Keratinocyte (primary cell): ENCODE data around the gene TLR9. TPM values are rescaled to one million over a fixed set of nuclear protein-coding genes. Genes with fewer than 3 reads are reported as not detected.

ENCODE experiments used
- DNase-seq: peaks from one replicate; pipeline ENCODE4 v3.0.0-alpha.2; 2011; ENCODE audit warnings: low read depth, missing footprints, low spot score
- FAIRE-seq: peaks from 2 replicates; lab custom pipeline; 2011; peaks lifted over from hg19 to GRCh38; lab: Jason Lieb, UNC
- H2AFZ ChIP-seq: 2 replicates; pipeline ENCODE4 v1.6.0; 2012; ENCODE audit warnings: low read length, control low read depth, inconsistent platforms; ENCODE audit not compliant: control insufficient read depth
- H3K27ac ChIP-seq: 2 replicates; pipeline ENCODE4 v1.5.1; 2011; ENCODE audit warnings: low read length; ENCODE audit not compliant: control insufficient read depth, insufficient read depth
- H3K27me3 ChIP-seq: 3 replicates; pipeline ENCODE4 v1.6.0; 2011; ENCODE audit warnings: low read length; ENCODE audit not compliant: control insufficient read depth, insufficient read depth; ENCODE audit errors: extremely low read depth
- H3K36me3 ChIP-seq, 2 experiments: 2 replicates in 1 of 2; 3 replicates in 1 of 2; pipeline ENCODE4 v1.5.1; 2011; ENCODE audit warnings: low read length in 2 of 2, mild to moderate bottlenecking in 1 of 2; ENCODE audit not compliant: control insufficient read depth in 2 of 2, insufficient read depth in 2 of 2; ENCODE audit errors: extremely low read depth in 1 of 2
- H3K4me1 ChIP-seq: 3 replicates; pipeline ENCODE4 v1.5.1; 2011; ENCODE audit warnings: low read length; ENCODE audit not compliant: control insufficient read depth, insufficient read depth; ENCODE audit errors: extremely low read depth
- H3K4me2 ChIP-seq: 3 replicates; pipeline ENCODE4 v1.6.0; 2011; ENCODE audit warnings: low read depth, low read length; ENCODE audit not compliant: control insufficient read depth, insufficient read depth; ENCODE audit errors: extremely low read depth
- H3K4me3 ChIP-seq, 3 experiments: fragments of 200-600 bp in 1 of 3; sonication (generic) in 1 of 3; 2 replicates in 2 of 3; 3 replicates in 1 of 3; pipeline ENCODE4 v1.5.1; 2011 to 2016; ENCODE audit warnings: low read length in 3 of 3, mild to moderate bottlenecking in 3 of 3, control low read depth in 2 of 3, inconsistent platforms in 1 of 3, low read depth in 1 of 3, mixed read lengths in 1 of 3, mixed run types in 1 of 3, moderate library complexity in 1 of 3; ENCODE audit not compliant: control insufficient read depth in 2 of 3, insufficient read depth in 2 of 3; ENCODE audit errors: extremely low read depth in 1 of 3
- H3K79me2 ChIP-seq: 2 replicates; pipeline ENCODE4 v1.6.0; 2012; ENCODE audit warnings: low read length; ENCODE audit not compliant: control insufficient read depth, insufficient read depth
- H3K9ac ChIP-seq: 3 replicates; pipeline ENCODE4 v1.6.0; 2011; ENCODE audit warnings: low read length; ENCODE audit not compliant: control insufficient read depth, insufficient read depth; ENCODE audit errors: extremely low read depth
- H3K9me1 ChIP-seq: 3 replicates; pipeline ENCODE4 v1.6.0; 2011; ENCODE audit warnings: low read length; ENCODE audit not compliant: control insufficient read depth, insufficient read depth; ENCODE audit errors: extremely low read depth
- H3K9me3 ChIP-seq: 2 replicates; pipeline ENCODE4 v1.5.1; 2012; ENCODE audit warnings: low read depth, low read length; ENCODE audit not compliant: control insufficient read depth
- H4K20me1 ChIP-seq: 3 replicates; pipeline ENCODE4 v1.6.0; 2011; ENCODE audit warnings: low read length; ENCODE audit not compliant: control insufficient read depth, insufficient read depth; ENCODE audit errors: extremely low read depth
- EZH2 ChIP-seq: IDR thresholded peaks from one replicate; pipeline ENCODE4 v1.6.1; 2012; ENCODE audit warnings: inconsistent platforms, mild to moderate bottlenecking, low read length, moderate library complexity
- dilution Hi-C: fragments of 300-500 bp; cut with MboI; formaldehyde crosslinking; loops from one replicate; pipeline ENCODE4 v1.7.0; 2020; ENCODE audit warnings: low sequenced_read_pairs; ENCODE audit not compliant: extremely low pct_ligation_motif_present
- polyA plus RNA-seq, 5 experiments: library from polyadenylated mRNA; depleted of rRNA in 3 of 5; stranded (reverse) in 3 of 5; stranded (forward) in 1 of 5; unstranded in 1 of 5; fragments of >200 nt; gene quantifications; 1 replicate in 1 of 5; 2 replicates in 3 of 5; 3 replicates in 1 of 5; pipeline versions ENCODE4 v1.2.1 to v1.2.3, GENCODE V29; 2011 to 2012; ENCODE audit warnings: missing spikeins in 2 of 5, low read depth in 1 of 5, low replicate concordance in 1 of 5
- TF ChIP-seq, protein P1 (sequence below), 3 experiments: IDR thresholded peaks in 1 of 3; conservative IDR thresholded peaks in 1 of 3; optimal IDR thresholded peaks in 1 of 3; 2 replicates in 2 of 3; 3 replicates in 1 of 3; pipeline versions ENCODE3 to v1.5.1; 2011; ENCODE audit warnings: low read length in 3 of 3, mild to moderate bottlenecking in 3 of 3, moderate library complexity in 2 of 3, control low read depth in 1 of 3, inconsistent platforms in 1 of 3; ENCODE audit not compliant: insufficient read depth in 2 of 3; ENCODE audit errors: extremely low read depth in 1 of 3

The TLR9 gene
- polyA plus RNA-seq, 1 donor (not counting 4 experiments of a cell fraction or from before 2014, with no cell fraction given) = not detected

DNA sequence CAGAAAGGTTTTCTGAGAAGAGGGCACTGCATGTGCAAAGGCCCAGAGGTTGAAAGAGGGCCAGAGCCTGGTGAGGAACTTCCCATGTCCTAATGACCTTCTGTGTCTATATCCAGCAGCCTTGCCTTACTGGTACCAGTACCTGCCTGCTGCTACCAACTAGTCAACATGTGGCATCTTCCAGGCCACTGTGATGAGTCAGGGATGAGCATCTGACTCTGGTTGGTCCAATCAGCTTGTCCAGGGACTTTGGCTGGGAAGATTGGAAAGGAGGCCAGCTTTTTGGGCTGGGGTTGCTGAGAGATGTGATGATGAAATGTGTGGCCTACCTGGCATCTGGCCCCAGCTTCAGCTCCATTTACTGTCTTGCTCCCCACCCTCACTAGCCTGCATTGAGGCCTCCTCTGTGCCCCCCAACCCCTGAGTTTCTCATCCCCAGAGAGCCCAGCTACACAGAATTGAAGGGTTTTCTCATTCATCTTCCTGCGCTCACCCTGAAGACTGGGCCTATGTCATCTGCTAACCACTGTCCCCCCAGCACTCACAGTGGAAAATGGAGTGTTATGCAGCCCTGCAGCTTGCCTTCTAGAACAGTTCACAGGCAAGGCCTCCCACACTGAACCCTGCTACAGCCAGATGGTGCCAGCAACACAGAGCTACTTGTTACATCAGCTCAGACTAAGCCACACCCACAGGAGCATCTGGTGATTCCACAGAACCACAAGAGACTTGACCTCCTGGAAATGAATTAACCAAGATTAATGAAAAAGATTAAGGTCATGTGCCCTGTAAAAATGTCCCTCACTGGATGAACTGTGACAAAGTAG is 14.8 kb upstream of the TLR9 start:
- Histone ChIP-seq H2AFZ (no peak overlapping the region), H3K4me3 (peak overlapping the region; percentile 75 to 91 (median 76)), H3K4me1 (peaks cover 49% of the 10 kb centered on the region), H3K4me2 (peak overlapping the region; percentile 90), H3K79me2 (peaks cover 38% of the 10 kb centered on the region), H3K9me1 (no peaks in the 10 kb centered on the region), H3K9ac (peak overlapping the region; percentile 89), H3K27ac (peak overlapping the region; percentile 84), H3K27me3 (no peaks in the 10 kb centered on the region), H3K36me3 (peaks cover 4 to 5% of the 10 kb centered on the region in 2 experiments), H4K20me1 (peaks cover 5% of the 10 kb centered on the region), H3K9me3 (no peaks in the 10 kb centered on the region)
- dilution Hi-C loops = no loop called here
- DNase-seq (peak; percentile 75), FAIRE-seq (peak; percentile 87)
- TF ChIP-seq, protein P1, sequence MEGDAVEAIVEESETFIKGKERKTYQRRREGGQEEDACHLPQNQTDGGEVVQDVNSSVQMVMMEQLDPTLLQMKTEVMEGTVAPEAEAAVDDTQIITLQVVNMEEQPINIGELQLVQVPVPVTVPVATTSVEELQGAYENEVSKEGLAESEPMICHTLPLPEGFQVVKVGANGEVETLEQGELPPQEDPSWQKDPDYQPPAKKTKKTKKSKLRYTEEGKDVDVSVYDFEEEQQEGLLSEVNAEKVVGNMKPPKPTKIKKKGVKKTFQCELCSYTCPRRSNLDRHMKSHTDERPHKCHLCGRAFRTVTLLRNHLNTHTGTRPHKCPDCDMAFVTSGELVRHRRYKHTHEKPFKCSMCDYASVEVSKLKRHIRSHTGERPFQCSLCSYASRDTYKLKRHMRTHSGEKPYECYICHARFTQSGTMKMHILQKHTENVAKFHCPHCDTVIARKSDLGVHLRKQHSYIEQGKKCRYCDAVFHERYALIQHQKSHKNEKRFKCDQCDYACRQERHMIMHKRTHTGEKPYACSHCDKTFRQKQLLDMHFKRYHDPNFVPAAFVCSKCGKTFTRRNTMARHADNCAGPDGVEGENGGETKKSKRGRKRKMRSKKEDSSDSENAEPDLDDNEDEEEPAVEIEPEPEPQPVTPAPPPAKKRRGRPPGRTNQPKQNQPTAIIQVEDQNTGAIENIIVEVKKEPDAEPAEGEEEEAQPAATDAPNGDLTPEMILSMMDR (optimal IDR thresholded peaks at IDR 0.05 in 1 of 3, IDR thresholded peaks at IDR 0.05 in 1 of 3, conservative IDR thresholded peaks at IDR 0.05 in 1 of 3; ENCODE audit: extremely low read depth in 1 of 3, insufficient read depth in 2 of 3, low read length in 3 of 3) = peak in 1 of 3 experiments; percentile 22
- no peak for TF ChIP-seq EZH2

DNA sequence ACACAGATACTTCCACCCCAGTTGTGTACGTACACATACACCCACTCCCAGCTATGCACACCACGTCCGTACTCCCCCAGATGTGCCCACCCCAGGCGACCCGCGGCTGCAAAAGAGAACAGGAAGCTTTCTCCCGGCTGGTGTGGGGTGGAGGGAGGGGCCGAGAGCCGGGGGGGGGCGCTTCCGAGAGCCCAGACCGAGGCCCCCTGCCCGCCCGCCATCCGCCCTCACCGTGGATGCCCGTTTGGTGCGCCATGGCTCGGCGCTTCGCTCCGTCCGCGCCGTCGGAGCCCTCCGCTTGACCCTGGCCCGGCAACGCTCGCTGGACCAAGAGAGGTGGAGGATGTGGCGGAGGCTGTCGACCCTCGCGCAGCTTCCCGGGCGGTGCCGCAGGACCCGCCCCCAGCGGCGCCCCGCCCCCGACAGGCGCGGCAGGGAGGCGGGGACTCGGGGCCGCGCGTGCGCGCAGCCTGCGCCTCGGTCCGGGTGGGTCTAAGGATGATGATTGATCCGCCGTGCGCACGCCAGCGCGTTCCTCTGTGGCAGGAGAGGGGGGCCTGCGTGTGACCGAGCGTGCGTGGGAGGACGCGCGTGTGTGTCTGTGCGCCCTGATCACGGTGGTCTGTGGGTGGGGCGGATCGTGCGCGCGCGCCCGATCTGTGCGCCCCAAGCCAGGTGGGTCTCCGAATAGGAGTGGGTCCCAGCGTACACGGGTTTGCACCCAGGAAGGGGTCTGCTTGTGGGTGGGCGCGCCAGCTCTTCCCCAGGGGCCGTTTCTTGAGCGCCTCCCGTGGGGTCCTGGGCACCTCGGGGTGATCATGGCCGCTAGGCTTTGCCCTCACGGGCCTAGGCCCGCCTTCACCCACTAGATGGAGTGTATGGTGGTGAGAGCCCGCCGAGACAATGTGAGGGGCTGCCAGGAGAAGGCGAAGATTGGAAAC is 13.6 kb upstream of the TLR9 start, which contains the start of gene TWF2:
Gene TWF2 (minus strand): TSS at position 398 of the 941 bp plus-strand sequence. CDS start 142 bp downstream, at position 256.
- TF ChIP-seq, protein P1 (optimal IDR thresholded peaks at IDR 0.05 in 1 of 3, IDR thresholded peaks at IDR 0.05 in 1 of 3, conservative IDR thresholded peaks at IDR 0.05 in 1 of 3; ENCODE audit: extremely low read depth in 1 of 3, insufficient read depth in 2 of 3, low read length in 3 of 3) = peak in 2 of 3 experiments; percentile 39 to 53
- TF ChIP-seq EZH2 = no peak
- no peaks in the 10 kb centered on the region for H3K9me3 ChIP-seq
- FAIRE-seq (no peak), DNase-seq (no peak)
- peak within 1 kb of the TSS; percentile 90 for H3K4me2 ChIP-seq
- H3K27me3 ChIP-seq = no peaks in the 10 kb centered on the region
- H3K9me1 ChIP-seq = no peaks in the 10 kb centered on the region
- H3K9ac ChIP-seq = peak within 1 kb of the TSS; percentile 89
- H2AFZ ChIP-seq = peak within 1 kb of the TSS; percentile 88
- H3K79me2 ChIP-seq = peaks cover 49% of the 10 kb centered on the region
- dilution Hi-C loops = no loop called here
- H4K20me1 ChIP-seq = peaks cover 5% of the 10 kb centered on the region
- H3K4me1 ChIP-seq = peaks cover 36% of the 10 kb centered on the region
- H3K36me3 ChIP-seq = peaks cover 5 to 11% of the 10 kb centered on the region in 2 experiments
- peak within 1 kb of the TSS; percentile 75 to 91 (median 76) for H3K4me3 ChIP-seq
- peak within 1 kb of the TSS; percentile 84 for H3K27ac ChIP-seq
